Brain microvascular endothelial cell (primary cell): ENCODE measurements around the gene CDCA3.
"Not testable (repeated sequence)": the region's sequence is repeated elsewhere in the genome, so short reads cannot be mapped to it uniquely, and the experiment has no call there.

Source experiments
- DNase-seq: peaks from one replicate; pipeline ENCODE4 v3.0.0-alpha.2; 2020
- H3K27ac ChIP-seq: fragments of 250-450 bp; sonication (Bioruptor Pico); 2 replicates; pipeline ENCODE4 v1.5.1; 2020; ENCODE audit warnings: mild to moderate bottlenecking, moderate library complexity
- H3K27me3 ChIP-seq: fragments of 250-450 bp; sonication (Bioruptor Pico); replicated peaks from 2 replicates; pipeline ENCODE4 v1.5.1; 2020; ENCODE audit warnings: mild to moderate bottlenecking
- H3K36me3 ChIP-seq: fragments of 250-450 bp; sonication (Bioruptor Pico); replicated peaks from 2 replicates; pipeline ENCODE4 v1.5.1; 2020; ENCODE audit warnings: mild to moderate bottlenecking
- H3K4me3 ChIP-seq: 2 replicates; pipeline ENCODE4 v1.5.1; 2011; ENCODE audit warnings: low read depth, mild to moderate bottlenecking, control low read depth, low read length, moderate library complexity
- in situ Hi-C: cut with HindIII; loops from 2 replicates; pipeline ENCODE4 v1.10.0; 2017; ENCODE audit warnings: low sequenced_read_pairs, low pct_ligation_motif_present
- TF ChIP-seq, protein P1 (sequence below): IDR thresholded peaks from 2 replicates; pipeline ENCODE4 v1.5.1; 2011; ENCODE audit warnings: low read depth, mild to moderate bottlenecking, moderate library complexity, low read length, control low read depth, inconsistent platforms; ENCODE audit errors: missing control alignments

The CDCA3 gene

DNA sequence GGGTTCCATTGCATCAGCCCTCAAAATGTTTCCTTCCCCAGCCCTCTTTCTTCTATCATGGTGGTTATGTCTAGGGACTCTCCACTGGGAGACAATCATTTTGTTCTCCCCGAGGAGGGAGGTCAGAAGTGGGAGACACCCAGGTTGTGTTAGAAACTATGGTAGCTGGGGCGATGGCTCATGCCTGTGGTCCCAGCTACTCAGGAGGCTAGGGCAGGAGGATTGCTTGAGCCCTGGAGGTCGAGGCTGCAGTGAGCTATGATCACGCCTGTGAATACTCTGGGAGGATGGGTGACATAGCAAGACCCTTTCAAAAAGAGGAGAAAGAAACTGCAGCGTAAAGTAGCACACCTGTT is 40.5 kb upstream of the CDCA3 start:
- Histone ChIP-seq H3K27ac (peak overlapping the region; percentile 51), H3K4me3 (peak overlapping the region; percentile 56), H3K36me3 (no peaks in the 10 kb centered on the region), H3K27me3 (no peaks in the 10 kb centered on the region)
- in situ Hi-C loops: no loop called here
- no peak for DNase-seq
- TF ChIP-seq, protein P1, sequence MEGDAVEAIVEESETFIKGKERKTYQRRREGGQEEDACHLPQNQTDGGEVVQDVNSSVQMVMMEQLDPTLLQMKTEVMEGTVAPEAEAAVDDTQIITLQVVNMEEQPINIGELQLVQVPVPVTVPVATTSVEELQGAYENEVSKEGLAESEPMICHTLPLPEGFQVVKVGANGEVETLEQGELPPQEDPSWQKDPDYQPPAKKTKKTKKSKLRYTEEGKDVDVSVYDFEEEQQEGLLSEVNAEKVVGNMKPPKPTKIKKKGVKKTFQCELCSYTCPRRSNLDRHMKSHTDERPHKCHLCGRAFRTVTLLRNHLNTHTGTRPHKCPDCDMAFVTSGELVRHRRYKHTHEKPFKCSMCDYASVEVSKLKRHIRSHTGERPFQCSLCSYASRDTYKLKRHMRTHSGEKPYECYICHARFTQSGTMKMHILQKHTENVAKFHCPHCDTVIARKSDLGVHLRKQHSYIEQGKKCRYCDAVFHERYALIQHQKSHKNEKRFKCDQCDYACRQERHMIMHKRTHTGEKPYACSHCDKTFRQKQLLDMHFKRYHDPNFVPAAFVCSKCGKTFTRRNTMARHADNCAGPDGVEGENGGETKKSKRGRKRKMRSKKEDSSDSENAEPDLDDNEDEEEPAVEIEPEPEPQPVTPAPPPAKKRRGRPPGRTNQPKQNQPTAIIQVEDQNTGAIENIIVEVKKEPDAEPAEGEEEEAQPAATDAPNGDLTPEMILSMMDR: no peak

- in situ Hi-C loops: no loop called here
Measured at GRCh38 chr12:6890789-6891645, 39.9 kb upstream of the CDCA3 start.

DNA sequence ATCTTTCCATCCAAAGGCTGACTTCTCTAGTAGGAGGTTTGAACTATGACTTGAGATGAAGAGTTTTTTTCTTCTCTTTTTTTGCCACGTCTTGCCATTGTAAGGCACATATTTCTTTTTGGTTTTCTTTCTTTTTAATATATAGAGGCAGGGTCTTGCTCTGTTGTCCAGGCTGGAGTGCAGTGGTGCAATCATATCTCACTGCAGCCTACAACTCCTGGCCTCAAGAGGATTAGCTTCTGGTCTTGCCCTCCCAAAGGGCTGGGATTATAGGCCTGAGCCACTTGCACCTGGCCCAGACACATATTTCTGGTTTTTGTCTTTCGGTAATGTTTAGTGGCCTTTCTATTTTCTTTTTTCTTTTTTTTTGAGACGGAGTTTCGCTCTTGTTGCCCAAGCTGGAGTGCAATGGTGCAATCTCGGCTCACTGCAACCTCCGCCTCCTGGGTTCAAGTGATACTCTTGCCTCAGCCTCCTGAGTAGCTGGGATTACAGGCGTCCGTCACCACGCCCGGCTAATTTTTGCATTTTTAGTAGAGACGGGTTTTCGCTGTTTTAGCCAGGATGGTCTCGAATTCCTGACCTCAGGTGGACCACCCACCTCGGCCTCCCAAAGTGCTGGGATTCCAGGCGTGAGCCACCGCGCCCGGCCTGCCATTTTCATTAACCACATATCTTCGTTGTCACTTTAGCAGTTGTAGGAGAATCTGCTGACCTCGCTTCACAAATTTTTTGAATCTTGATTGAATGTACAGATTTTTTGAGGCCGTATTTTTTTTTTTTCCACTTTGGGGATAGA is 38.9 kb upstream of the CDCA3 start:
- H3K4me3 ChIP-seq, H3K36me3 ChIP-seq, H3K27me3 ChIP-seq, in situ Hi-C loops, DNase-seq: not testable (repeated sequence)
- peak overlapping the region; percentile 82 for H3K27ac ChIP-seq

More at GRCh38 chr12:6890789-6891645, 39.9 kb upstream of the CDCA3 start:
- H3K27ac ChIP-seq: peak overlapping the region; percentile 82
- H3K27me3 ChIP-seq: no peaks in the 10 kb centered on the region
- H3K4me3 ChIP-seq: peak overlapping the region; percentile 56
- TF ChIP-seq, protein P1: peak; percentile 61
- H3K36me3 ChIP-seq: no peaks in the 10 kb centered on the region
- DNase-seq: peak; percentile 93

DNA sequence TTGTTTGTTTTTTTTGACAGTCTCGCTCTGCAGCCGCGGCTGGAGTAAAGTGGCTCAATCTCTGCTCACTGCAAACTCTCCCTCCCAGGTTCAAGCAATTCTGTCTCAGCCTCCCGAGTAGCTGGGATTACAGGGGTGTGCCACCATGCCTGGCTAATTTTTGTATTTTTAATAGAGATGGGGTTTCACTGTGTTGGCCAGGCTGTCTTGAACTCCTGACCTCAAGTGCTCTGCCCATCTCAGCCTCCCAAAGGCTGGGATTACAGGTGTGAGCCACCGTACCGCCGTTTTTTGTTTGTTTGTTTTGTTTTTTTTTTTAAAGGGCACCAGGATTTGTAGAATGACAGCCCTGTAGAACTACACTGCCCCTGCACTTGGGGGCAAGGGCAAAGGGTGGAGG is 37.7 kb upstream of the CDCA3 start:
- H3K27me3 ChIP-seq, DNase-seq, H3K27ac ChIP-seq, in situ Hi-C loops, H3K4me3 ChIP-seq, H3K36me3 ChIP-seq: not testable (repeated sequence)

DNA sequence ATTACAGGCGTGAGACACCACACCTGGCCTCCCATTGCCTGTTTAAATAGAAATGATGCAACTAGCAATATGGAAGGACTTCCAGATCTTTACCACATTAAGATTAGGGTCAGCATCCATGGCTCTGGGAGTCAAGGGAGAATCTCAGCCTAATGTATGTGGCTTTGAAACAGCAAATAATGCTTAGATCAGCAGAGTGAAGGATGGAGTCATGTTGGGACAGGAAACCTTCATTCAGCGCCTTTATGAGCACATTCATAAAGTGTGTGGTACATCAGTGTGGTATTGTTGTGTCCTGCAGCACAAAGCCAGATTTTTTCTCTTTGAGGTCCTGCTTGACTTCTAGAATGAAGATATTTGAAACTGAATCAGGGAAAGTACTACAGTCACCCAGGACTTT is 37.3 kb upstream of the CDCA3 start:
- in situ Hi-C loops: no loop called here
- TF ChIP-seq, protein P1: no peak
- H3K27me3 ChIP-seq: no peaks in the 10 kb centered on the region
- H3K4me3 ChIP-seq: no peak overlapping the region
- H3K36me3 ChIP-seq: peaks cover 2% of the 10 kb centered on the region
- DNase-seq: no peak
- no peak overlapping the region for H3K27ac ChIP-seq

DNA sequence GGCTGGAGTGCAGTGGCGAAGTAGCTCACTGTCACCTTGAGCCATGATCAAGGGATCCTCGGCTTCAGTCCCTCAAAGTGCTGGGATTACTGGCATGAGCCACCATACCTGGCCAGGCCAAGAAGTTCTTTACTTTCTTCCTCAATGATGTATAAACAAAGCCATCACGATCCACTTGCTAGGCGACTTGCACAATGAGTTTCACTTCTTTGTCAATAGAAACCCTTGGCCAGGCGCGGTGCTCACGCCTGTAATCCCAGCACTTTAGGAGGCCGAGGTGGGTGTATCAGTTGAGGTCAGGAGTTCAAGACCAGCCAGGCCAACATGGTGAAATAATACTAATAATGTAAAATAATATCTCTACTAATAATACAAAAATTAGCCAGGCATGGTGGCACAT is 36.4 kb upstream of the CDCA3 start:
- Histone ChIP-seq H3K36me3 (peaks cover 2% of the 10 kb centered on the region), H3K4me3 (no peak overlapping the region), H3K27ac (no peak overlapping the region), H3K27me3 (no peaks in the 10 kb centered on the region)
- no peak for DNase-seq
- TF ChIP-seq, protein P1: no peak
- in situ Hi-C loops: no loop called here

GRCh38 chr12:6886206-6886999 is 35.3 kb upstream of the CDCA3 start:
- H3K36me3 ChIP-seq, H3K4me3 ChIP-seq, H3K27ac ChIP-seq, DNase-seq, in situ Hi-C loops, H3K27me3 ChIP-seq: not testable (repeated sequence)
